Neural cell (in vitro differentiated cells): ENCODE measurements around the gene HHATL. TPM values are rescaled to one million over a fixed set of nuclear protein-coding genes. Genes with fewer than 3 reads are reported as not detected.

ENCODE experiments used
- H2AFZ ChIP-seq: fragments of 200-600, 300-800 bp; sonication (generic), shearing (Covaris generic); 2 replicates; pipeline ENCODE4 v1.6.0; 2014; ENCODE audit warnings: low read depth, mild to moderate bottlenecking, antibody characterized with exemption, low read length, moderate library complexity
- H3F3A ChIP-seq: fragments of 200-600 bp; shearing (Covaris generic); 2 replicates; pipeline ENCODE4 v1.6.1; 2016; ENCODE audit warnings: mild to moderate bottlenecking, moderate library complexity, mixed read lengths, antibody characterized with exemption, low read length; ENCODE audit not compliant: insufficient read depth, poor library complexity, severe bottlenecking
- H3K27ac ChIP-seq: fragments of 200-600, 300-800 bp; sonication (generic), shearing (Covaris generic); 2 replicates; pipeline ENCODE4 v1.5.1; 2014; ENCODE audit warnings: mild to moderate bottlenecking, low read length, moderate library complexity
- H3K27me3 ChIP-seq: fragments of 300-800, 200-600 bp; sonication (generic), shearing (Covaris generic); 2 replicates; pipeline ENCODE4 v1.6.0; 2014; ENCODE audit warnings: mild to moderate bottlenecking, low read depth, low read length, moderate library complexity; ENCODE audit not compliant: insufficient read depth
- H3K36me3 ChIP-seq: fragments of 300-800, 200-600 bp; sonication (generic), shearing (Covaris generic); 2 replicates; pipeline ENCODE4 v1.5.1; 2014; ENCODE audit warnings: mild to moderate bottlenecking, antibody characterized with exemption, low read length, moderate library complexity; ENCODE audit not compliant: insufficient read depth
- H3K4me2 ChIP-seq: fragments of 300-800, 200-600 bp; sonication (generic), shearing (Covaris generic); 2 replicates; pipeline ENCODE4 v1.6.0; 2014; ENCODE audit warnings: mild to moderate bottlenecking, low read length
- H3K4me3 ChIP-seq: fragments of 300-800, 200-600 bp; sonication (generic), shearing (Covaris generic); 2 replicates; pipeline ENCODE4 v1.5.1; 2014; ENCODE audit warnings: mild to moderate bottlenecking, low read length, moderate library complexity
- H3K79me2 ChIP-seq: fragments of 200-600 bp; shearing (Covaris generic); replicated peaks from 2 replicates; pipeline ENCODE4 v1.6.0; 2014; ENCODE audit warnings: mild to moderate bottlenecking, low read length, moderate library complexity; ENCODE audit not compliant: insufficient read depth
- H3K9ac ChIP-seq: fragments of 300-800, 200-600 bp; sonication (generic), shearing (Covaris generic); 2 replicates; pipeline ENCODE4 v1.6.1; 2016; ENCODE audit warnings: mild to moderate bottlenecking, low read length, mixed read lengths
- H3K9me2 ChIP-seq: fragments of 200-600 bp; shearing (Covaris generic); 2 replicates; pipeline ENCODE4 v1.6.1; 2016; ENCODE audit warnings: mild to moderate bottlenecking, low read length, mixed read lengths; ENCODE audit not compliant: insufficient read depth
- H3K9me3 ChIP-seq: fragments of 200-600, 300-800 bp; sonication (generic), shearing (Covaris generic); 2 replicates; pipeline ENCODE4 v1.6.1; 2016; ENCODE audit warnings: mild to moderate bottlenecking, mixed run types, low read length, moderate library complexity, mixed read lengths
- H4K20me1 ChIP-seq: fragments of 200-600 bp; shearing (Covaris generic); 2 replicates; pipeline ENCODE4 v1.6.1; 2016; ENCODE audit warnings: mild to moderate bottlenecking, mixed run types; ENCODE audit not compliant: insufficient read depth
- EP300 ChIP-seq: fragments of 450-650 bp; conservative IDR thresholded peaks from 2 replicates; pipeline ENCODE4 v1.6.1; 2014; ENCODE audit warnings: antibody characterized with exemption, mild to moderate bottlenecking, moderate library complexity; ENCODE audit not compliant: poor library complexity, severe bottlenecking
- EZH2 ChIP-seq: fragments of 200-600, 300-800 bp; shearing (Covaris generic), sonication (generic); IDR thresholded peaks from 2 replicates; pipeline ENCODE4 v1.6.1; 2014; ENCODE audit warnings: antibody characterized with exemption, low read length, borderline replicate concordance, mild to moderate bottlenecking; ENCODE audit not compliant: insufficient read depth, poor library complexity, severe bottlenecking
- MXI1 ChIP-seq: fragments of 450-650 bp; conservative IDR thresholded peaks from 2 replicates; pipeline ENCODE4 v1.6.1; 2014; ENCODE audit warnings: antibody characterized with exemption, mild to moderate bottlenecking; ENCODE audit not compliant: poor library complexity, severe bottlenecking
- POLR2AphosphoS5 ChIP-seq: IDR thresholded peaks from 2 replicates; pipeline ENCODE4 v1.6.1; 2012
- RAD21 ChIP-seq: fragments of 450-650 bp; conservative IDR thresholded peaks from 2 replicates; pipeline ENCODE4 v1.6.1; 2014; ENCODE audit warnings: antibody characterized with exemption, mild to moderate bottlenecking, moderate library complexity
- SMC3 ChIP-seq: fragments of 450-650 bp; conservative IDR thresholded peaks from 2 replicates; pipeline ENCODE4 v1.6.1; 2014; ENCODE audit warnings: antibody characterized with exemption, mild to moderate bottlenecking, moderate library complexity; ENCODE audit not compliant: poor library complexity
- TAF1 ChIP-seq: IDR thresholded peaks from 2 replicates; pipeline ENCODE4 v1.6.1; 2012; ENCODE audit warnings: low read depth
- polyA minus RNA-seq: library from RNA; depleted of rRNA, polyadenylated mRNA; stranded (reverse); fragments of >200 nt; gene quantifications from 2 replicates; pipeline ENCODE4 v1.2.3, GENCODE V29; 2014
- polyA plus RNA-seq: library from polyadenylated mRNA; depleted of rRNA; stranded (reverse); fragments of >200 nt; gene quantifications from 2 replicates; pipeline ENCODE4 v1.2.3, GENCODE V29; 2014
- TF ChIP-seq, protein P1 (sequence below): fragments of 450-650 bp; IDR thresholded peaks from 2 replicates; pipeline ENCODE4 v1.5.1; 2014; ENCODE audit warnings: antibody characterized with exemption, mild to moderate bottlenecking, moderate library complexity; ENCODE audit not compliant: poor library complexity, severe bottlenecking
- TF ChIP-seq, protein P2 (sequence below): IDR thresholded peaks from 2 replicates; pipeline ENCODE4 v1.6.1; 2012; ENCODE audit warnings: borderline replicate concordance

HHATL gene, protein sequence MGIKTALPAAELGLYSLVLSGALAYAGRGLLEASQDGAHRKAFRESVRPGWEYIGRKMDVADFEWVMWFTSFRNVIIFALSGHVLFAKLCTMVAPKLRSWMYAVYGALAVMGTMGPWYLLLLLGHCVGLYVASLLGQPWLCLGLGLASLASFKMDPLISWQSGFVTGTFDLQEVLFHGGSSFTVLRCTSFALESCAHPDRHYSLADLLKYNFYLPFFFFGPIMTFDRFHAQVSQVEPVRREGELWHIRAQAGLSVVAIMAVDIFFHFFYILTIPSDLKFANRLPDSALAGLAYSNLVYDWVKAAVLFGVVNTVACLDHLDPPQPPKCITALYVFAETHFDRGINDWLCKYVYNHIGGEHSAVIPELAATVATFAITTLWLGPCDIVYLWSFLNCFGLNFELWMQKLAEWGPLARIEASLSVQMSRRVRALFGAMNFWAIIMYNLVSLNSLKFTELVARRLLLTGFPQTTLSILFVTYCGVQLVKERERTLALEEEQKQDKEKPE
- polyA plus RNA-seq (0.60 TPM in 1 of 2 replicates, not detected in the other), polyA minus RNA-seq (not detected in 2 replicates)

DNA sequence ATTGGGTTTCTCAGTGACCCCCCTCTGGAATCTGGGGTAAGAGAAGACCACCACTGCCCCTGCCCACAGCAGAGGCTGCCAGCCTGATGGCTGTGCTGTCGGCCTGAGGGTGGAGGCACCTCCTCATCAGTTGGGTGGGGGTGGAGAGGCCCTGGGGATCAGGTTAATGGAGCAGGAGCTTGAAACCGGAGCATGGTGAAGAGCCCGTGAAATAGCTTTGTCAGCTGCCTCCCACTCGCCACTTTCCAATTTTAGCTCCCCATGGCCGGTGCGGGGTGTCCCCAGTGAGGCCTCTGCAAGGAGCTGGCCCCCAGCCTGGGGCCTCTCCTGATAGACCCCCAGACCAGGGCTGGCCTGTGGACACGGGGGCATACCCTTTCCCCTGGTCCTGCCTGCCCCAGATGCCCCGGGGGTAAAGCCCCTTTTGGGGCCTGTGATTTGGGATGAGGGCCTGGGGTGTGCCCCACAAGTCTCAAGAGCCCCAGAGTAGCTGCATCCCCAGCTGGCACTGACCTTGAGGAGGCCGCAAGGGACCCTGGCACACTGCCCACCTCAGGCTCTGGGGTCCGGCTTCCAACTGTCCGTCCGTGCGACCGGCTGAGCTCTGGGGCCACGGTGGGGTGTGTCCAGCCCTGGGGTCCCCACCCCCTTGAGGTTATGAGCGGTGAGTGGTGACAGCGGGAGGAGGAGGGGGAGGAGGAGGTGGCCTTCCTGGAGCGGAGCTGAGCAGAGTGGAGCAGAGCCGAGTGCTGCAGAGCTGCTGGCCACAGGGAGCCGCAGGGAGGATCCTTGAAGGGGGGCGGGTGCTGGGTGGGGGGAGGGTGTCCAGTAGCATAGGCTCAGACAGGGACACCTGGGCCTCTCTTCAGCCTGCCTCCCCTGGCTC lies at the start of gene HHATL:
TSS of gene HHATL (minus strand) at position 733 of the 886 bp plus-strand sequence. CDS start 1,972 bp downstream, outside the sequence.
- H3K4me2 ChIP-seq = no peak within 1 kb of the TSS
- TF ChIP-seq, protein P1, sequence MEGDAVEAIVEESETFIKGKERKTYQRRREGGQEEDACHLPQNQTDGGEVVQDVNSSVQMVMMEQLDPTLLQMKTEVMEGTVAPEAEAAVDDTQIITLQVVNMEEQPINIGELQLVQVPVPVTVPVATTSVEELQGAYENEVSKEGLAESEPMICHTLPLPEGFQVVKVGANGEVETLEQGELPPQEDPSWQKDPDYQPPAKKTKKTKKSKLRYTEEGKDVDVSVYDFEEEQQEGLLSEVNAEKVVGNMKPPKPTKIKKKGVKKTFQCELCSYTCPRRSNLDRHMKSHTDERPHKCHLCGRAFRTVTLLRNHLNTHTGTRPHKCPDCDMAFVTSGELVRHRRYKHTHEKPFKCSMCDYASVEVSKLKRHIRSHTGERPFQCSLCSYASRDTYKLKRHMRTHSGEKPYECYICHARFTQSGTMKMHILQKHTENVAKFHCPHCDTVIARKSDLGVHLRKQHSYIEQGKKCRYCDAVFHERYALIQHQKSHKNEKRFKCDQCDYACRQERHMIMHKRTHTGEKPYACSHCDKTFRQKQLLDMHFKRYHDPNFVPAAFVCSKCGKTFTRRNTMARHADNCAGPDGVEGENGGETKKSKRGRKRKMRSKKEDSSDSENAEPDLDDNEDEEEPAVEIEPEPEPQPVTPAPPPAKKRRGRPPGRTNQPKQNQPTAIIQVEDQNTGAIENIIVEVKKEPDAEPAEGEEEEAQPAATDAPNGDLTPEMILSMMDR = no peak
- TF ChIP-seq, protein P2, sequence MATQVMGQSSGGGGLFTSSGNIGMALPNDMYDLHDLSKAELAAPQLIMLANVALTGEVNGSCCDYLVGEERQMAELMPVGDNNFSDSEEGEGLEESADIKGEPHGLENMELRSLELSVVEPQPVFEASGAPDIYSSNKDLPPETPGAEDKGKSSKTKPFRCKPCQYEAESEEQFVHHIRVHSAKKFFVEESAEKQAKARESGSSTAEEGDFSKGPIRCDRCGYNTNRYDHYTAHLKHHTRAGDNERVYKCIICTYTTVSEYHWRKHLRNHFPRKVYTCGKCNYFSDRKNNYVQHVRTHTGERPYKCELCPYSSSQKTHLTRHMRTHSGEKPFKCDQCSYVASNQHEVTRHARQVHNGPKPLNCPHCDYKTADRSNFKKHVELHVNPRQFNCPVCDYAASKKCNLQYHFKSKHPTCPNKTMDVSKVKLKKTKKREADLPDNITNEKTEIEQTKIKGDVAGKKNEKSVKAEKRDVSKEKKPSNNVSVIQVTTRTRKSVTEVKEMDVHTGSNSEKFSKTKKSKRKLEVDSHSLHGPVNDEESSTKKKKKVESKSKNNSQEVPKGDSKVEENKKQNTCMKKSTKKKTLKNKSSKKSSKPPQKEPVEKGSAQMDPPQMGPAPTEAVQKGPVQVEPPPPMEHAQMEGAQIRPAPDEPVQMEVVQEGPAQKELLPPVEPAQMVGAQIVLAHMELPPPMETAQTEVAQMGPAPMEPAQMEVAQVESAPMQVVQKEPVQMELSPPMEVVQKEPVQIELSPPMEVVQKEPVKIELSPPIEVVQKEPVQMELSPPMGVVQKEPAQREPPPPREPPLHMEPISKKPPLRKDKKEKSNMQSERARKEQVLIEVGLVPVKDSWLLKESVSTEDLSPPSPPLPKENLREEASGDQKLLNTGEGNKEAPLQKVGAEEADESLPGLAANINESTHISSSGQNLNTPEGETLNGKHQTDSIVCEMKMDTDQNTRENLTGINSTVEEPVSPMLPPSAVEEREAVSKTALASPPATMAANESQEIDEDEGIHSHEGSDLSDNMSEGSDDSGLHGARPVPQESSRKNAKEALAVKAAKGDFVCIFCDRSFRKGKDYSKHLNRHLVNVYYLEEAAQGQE = no peak
- no peak for TF ChIP-seq POLR2AphosphoS5
- no peak for TF ChIP-seq TAF1
- no peak for TF ChIP-seq SMC3
- no peak for TF ChIP-seq EZH2
- no peak for TF ChIP-seq MXI1
- no peak for TF ChIP-seq RAD21
- TF ChIP-seq EP300 = no peak
- H3K9ac ChIP-seq = no peak within 1 kb of the TSS
- H3F3A ChIP-seq = no peaks in the 10 kb centered on the region
- H2AFZ ChIP-seq = no peak within 1 kb of the TSS
- H3K79me2 ChIP-seq = no peaks in the 10 kb centered on the region
- no peaks in the 10 kb centered on the region for H3K9me3 ChIP-seq
- H3K27ac ChIP-seq = no peak within 1 kb of the TSS
- H3K36me3 ChIP-seq = no peaks in the 10 kb centered on the region
- H3K9me2 ChIP-seq = no peaks in the 10 kb centered on the region
- no peaks in the 10 kb centered on the region for H4K20me1 ChIP-seq
- no peaks in the 10 kb centered on the region for H3K27me3 ChIP-seq
- no peak within 1 kb of the TSS for H3K4me3 ChIP-seq

DNA sequence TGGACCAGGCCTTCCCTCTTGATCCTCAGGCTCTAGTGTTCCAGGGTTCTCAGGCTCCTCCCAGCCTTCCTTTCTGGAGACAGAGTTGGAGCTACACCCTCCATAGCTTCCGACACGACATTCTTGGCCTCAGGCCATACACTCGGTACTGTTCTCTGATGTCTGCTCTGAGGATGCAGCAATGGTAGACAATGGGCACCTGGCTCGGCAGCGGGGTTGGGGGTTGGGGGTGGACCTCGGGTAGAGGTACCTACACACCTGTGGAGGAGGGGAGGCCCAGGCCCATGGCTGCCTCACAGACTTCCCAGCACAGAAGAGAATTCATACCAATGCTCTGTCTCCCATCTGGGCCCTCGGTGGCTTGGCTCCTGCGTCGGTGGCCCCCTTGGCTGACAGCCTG lies 49.0 kb upstream of the HHATL start:
- H3K36me3 ChIP-seq = no peaks in the 10 kb centered on the region
- H3K79me2 ChIP-seq = no peaks in the 10 kb centered on the region
- no peak overlapping the region for H3K9ac ChIP-seq
- H3F3A ChIP-seq = no peaks in the 10 kb centered on the region
- no peak overlapping the region for H3K4me3 ChIP-seq
- no peaks in the 10 kb centered on the region for H3K9me3 ChIP-seq
- no peaks in the 10 kb centered on the region for H3K9me2 ChIP-seq
- no peaks in the 10 kb centered on the region for H4K20me1 ChIP-seq
- H3K27ac ChIP-seq = no peak overlapping the region
- H3K4me2 ChIP-seq = no peak overlapping the region
- no peaks in the 10 kb centered on the region for H3K27me3 ChIP-seq
- H2AFZ ChIP-seq = no peak overlapping the region
- no peak for TF ChIP-seq RAD21
- TF ChIP-seq SMC3 = no peak
- TF ChIP-seq TAF1 = no peak
- TF ChIP-seq, protein P1 = no peak
- TF ChIP-seq MXI1 = no peak
- TF ChIP-seq EZH2 = no peak
